HPDE6-E6E7 (cell line): Measurements from ENCODE around the gene ITCH.
"Not testable (repeated sequence)": the region's sequence is repeated elsewhere in the genome, so short reads cannot be mapped to it uniquely, and the experiment has no call there.

Experiments used
- DNase-seq: peaks from one replicate; pipeline ENCODE4 v3.0.0; 2011; ENCODE audit warnings: missing footprints; ENCODE audit errors: extremely low spot score

ITCH gene

DNA sequence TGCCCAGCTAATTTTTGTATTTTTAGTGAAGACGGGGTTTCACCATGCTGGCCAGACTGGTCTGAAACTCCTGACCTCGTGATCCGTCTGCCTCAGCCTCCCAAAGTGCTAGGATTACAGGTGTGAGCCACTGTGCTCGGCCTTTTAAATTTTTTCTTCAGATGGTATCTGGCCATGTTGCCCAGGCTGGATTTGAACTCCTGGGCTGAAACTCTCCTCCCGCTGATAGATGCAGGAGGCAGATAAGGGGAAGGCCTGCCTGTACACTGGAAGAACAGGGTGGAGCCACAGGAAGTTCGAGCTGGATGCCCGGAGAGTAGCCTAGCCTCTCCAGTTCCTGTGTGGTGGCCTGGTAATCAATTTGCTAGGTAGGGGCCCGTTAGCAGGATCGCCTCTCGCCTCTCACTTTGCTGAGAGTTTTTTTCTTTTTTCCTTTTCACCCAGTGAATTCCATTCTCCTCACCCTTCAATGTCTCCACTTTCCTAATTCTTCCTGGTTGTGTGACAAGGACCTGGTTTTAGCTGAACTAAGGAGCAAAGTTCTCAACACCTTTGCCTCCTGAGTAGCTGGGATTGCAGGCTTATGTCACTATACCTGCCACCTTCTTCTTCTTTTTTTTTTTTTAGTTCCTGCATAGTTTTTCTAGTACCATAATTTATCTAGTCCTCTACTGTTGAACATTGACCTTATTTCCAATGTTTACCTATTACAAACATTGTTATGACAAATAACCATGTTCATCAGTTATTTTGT lies 19.4 kb upstream of the ITCH start:
- no peak for DNase-seq

DNA sequence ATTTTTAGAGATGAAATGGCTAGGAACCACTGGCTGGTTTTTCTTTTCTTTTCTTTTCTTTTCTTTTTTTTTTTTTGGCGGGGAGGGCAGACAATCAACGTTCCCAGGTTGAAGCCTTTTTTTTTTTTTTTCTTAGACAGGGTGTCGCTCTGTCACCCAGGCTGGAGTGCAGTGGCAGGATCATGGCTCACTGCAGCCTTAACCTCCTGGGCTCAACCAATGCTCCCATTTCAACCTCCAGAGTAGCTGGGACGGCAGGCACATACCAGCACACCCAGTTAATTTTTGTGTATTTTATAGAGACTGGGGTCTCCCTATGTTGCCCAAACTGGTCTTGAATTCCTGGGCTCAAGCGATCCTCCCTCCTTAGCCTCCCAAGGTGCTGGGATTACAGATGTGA lies 18.8 kb upstream of the ITCH start:
- no peak for DNase-seq

DNA sequence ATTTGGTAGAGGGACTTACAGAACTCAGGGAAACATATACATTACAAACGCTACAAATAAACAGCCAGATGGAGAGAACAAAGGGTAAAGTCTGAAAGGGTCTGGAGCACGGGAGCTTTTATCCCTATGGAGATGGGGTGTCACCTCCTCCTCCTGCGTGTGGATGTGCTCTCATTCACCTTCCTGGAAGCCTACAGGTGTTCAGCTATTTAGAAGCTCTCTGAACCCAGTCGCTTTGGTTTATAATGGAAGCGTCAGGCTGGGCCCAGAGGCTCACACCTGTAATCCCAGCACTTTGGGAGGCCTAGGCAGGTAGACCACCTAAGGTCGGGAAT lies 17.7 kb upstream of the ITCH start:
- DNase-seq = no peak

DNA sequence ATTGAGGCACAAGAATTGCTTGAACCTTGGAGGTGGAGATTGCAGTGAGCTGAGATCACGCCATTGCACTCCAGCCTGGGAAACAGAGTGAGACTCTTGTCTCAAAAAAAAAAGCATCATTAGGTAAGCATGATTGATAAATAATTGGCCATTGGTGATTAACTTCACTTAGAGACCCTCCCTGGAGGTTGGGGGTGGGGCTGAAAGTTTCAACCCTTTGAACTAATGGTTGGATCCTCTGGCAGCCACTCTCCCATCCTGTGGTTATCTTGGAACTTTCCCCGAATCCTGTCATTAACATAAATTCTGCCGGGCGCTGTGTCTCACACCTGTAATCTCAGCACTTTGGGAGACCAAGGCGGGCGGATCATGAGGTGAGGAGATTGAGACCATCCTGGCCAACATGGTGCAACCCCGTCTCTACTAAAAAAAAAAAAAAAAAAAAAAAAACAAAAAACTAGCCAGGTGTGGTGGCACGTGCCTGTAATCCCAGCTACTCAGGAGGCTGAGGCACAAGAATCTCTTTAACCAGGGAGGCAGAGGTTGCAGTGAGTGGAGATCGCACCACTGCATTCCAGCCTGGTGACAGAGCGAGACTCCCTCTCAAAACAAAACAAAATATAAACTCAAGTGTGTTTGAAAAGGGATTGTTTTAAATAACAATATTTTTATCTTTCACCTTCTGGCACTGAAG lies 17.1 kb upstream of the ITCH start:
- DNase-seq = not testable (repeated sequence)

DNA sequence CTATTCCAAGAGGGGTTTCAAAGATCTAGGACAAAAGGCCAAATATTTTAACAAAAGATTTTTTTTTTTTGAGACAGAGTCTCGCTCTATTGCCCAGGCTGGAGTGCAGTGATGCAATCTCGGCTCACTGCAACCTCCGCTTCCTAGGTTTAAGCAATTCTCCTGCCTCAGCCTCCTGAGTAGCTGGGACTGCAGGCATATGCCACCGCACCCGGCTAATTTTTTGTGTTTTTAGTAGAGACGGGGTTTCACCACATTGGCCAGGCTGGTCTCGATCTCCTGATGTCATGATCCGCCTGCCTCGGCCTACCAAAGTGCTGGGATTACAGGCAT lies 16.6 kb upstream of the ITCH start:
- DNase-seq = not testable (repeated sequence)

DNA sequence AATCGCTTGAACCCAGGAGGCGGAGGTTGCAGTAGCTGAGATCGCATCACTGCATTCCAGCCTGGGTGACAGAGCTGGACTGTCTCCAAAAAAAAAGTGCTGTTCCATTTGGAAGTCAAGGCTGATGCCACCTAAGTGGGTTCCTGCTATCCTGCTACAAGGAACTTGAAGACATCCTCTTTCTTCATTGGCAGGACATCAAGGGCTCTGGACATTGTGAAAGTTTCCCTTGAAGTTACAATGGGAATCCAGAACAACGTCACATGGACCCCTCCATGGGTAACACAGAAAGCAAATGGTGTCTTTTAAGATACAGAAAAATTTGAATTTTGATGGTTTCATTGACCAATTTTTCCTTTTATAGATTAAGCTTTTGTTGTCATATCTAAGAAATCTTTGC lies 15.5 kb upstream of the ITCH start:
- no peak for DNase-seq

DNA sequence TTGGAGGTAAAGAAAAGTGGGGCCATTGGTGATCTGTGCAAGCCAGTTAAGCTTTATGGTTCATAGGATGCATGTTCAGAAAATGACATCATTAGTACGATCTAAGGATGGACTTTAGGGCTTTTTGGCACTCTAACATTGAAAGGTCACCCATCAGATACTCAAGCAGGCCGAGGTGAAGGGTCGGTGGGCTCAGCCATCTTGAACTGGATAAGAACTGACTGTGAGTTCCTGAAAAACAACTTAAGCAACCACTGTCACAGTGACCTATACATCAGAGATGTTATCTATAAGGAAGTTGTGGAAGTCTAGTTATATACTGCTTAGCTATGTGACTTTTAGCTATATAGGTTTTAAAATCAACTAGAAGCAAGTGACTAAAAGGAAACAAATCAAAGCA lies 13.0 kb upstream of the ITCH start:
- no peak for DNase-seq

DNA sequence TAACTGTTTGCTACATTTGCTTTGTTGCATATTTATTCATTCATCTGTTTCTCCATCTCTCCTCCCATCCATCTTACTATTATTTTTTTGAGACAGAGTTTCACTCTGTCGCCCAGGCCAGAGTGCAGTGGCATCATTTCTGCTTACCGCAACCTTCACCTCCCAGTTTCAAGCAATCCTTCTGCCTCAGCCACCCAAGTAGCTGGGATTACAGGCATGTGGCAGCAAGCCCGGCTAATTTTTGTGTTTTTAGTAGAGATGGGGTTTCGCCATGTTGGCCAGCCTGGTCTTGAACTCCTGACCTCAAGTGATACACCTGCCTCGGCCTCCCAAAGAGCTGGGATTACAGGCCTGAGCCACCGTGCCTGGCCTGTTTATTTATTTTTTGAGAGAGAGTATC lies 9.6 kb upstream of the ITCH start:
- not testable (repeated sequence) for DNase-seq

DNA sequence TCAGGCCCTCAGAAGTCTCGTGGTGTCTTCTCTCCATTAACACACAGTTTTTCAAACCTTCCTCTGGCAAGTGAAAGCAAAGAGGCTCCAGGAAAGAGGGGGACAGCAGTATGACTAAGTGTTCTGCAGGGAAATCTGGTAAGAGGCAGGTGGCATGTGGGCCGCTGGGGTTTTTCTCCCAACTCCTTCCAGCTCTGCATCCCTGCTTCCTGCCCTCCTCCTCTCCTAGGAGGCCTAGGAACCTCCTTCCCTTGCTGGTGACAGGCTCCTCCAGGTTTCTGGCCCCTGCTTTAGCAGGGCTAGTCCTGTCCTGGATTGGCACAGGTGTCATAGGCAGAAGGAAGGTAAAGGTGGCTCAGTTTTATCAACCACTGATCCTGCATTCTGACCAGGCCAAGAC lies 7.6 kb upstream of the ITCH start:
- DNase-seq = no peak

DNA sequence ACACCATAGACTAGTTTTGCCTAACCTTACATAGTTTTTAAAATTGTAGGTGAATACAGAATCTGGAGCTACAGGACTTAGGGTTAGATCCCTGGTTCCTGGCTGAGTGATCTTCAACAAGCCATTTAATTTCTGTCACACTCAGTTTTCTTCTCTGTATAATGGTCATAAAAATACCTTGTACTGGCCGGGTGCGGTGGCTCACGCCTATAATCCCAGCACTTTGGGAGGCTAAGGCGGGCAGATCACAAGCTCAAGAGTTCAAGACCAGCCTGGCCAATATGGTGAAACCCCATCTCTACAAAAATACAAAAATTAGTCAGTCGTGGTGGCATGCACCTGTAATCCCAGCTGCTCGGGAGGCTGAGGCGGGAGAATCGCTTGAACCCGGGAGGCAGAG lies 3.3 kb upstream of the ITCH start:
- not testable (repeated sequence) for DNase-seq

DNA sequence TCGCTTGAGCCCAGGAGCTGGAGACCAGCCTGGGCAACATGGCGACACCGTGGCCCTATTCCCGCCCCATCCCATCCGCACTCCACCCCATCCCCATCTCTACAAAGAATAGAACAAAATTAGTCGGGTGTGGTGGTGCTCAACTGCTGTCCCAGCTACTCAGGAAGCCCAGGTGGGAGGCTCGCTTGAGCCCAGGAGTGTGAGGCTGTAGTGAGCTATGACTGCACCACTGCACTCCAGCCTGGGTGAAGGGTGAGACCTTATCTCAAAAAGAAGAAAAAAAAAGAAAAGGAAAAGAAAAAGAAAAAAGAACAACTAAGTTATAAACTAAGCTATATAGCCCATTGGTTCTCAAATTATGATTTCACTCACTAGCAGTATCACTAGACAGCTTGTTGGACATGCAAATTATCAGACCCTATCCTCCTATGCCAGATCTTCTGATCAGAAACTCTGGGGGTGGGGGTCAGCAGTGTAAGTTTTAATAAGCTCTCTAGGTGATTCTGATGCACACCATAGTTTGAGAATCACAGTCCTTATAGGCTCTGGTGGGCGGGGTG lies 491 bp upstream of the ITCH start:
- no peak for DNase-seq

DNA sequence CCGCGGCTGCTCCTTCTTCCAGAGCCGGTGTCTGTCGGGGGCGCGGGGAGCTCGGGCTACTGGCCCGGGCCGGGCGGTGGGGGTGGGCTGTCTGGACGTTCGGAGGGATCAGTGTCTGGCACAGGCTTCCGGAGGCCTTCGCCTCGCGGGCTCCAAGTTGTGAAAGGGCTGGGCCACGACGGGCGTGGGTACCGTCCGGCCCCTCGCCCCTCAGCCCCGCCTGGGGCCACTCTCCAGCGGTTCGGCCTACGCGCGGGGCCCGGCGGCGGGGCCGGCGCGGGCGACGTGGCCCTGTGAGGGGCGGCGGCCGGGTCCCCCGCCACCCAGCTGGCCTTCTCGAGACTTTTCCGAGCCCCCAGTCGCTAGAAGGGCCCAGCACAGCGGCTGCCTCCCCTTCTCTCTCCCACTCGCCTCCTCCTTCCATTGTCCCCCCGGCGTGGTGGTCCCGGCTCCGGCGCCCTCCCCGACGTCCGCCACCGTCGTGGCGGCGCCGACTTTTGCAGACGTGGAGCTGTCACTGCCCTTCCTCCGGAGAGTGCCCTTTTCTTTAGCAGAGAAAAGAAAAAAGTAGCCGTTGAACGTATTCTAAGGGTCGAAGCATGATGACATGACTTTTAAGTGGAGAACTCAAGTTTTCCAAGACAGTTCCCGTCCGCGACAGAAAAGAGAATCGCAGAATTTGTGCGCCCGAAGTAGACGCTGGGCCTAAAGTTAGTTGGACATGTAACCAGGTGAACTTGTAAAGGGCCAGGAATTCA lies 571 bp downstream of the ITCH start:
- no peak for DNase-seq

DNA sequence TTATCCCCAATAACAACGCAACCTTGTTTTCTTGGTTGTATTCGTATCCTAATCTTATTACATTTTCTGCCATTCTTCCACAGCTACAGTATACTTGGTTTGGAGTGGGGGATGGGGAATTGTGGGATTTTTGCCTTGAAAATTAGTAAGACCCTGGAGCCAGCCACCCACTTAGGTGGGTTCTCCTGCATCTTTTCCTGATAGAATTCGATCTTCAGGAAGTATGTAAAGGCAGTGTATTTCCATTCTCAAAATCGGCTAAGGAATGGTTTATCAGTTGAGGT lies 1.1 kb downstream of the ITCH start:
- no peak for DNase-seq

DNA sequence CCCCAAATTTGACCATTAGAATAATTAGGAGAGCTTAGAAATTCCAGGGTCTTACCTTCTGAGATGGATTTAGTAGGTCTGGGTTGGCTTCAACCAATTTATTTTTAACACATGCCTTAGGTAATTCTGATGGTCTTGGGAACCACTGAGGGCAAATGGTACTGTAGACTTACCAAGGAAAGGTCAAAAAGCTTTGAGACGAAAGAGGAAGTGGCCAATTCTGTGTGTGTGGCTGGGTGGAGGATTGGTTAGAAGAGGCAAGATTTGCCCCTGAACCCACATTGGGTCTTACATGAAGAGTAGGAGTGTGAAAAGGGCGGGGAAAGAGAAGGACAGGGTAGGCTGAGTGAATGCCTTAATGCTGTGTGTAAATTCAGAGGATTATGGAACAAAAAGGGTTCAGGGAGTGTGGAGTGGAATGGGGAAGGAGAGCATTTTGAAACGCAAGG lies 2.7 kb downstream of the ITCH start:
- no peak for DNase-seq

DNA sequence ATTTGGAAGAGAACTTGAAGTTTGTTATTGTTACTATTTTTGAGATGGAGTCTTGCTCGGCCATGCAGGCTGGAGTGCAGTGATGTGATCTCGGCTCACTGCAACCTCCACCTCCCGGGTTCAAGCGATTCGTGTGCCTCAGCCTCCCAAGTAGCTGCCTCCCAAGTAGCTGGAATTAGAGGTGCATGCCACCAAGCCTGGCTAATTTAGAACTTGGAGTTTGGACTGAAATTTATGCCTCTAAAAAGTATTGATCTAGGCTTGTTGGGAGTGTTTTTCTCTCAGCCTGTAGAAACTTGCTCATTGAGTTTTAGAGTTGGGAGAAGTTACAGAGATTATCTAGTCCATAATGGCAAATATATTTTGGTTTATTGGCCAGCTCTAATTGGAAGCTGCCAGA lies 4.1 kb downstream of the ITCH start:
- DNase-seq = no peak

DNA sequence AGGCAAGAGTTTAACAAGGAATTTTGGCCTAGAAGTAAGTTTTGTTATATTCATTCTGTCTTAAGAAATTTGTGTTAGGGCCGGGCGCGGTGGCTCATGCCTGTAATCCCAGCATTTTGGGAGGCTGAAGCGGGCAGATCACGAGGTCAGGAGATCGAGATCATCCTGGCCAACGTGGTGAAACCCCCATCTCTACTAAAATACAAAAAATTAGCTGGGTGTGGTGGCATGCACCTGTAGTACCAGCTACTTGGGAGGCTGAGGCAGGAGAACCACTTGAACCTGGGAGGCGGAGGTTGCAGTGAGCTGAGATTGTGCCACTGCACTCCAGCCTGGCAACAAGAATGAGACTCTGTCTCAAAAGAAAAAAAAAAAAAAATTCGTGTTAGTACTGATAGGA lies 4.8 kb downstream of the ITCH start:
- not testable (repeated sequence) for DNase-seq

DNA sequence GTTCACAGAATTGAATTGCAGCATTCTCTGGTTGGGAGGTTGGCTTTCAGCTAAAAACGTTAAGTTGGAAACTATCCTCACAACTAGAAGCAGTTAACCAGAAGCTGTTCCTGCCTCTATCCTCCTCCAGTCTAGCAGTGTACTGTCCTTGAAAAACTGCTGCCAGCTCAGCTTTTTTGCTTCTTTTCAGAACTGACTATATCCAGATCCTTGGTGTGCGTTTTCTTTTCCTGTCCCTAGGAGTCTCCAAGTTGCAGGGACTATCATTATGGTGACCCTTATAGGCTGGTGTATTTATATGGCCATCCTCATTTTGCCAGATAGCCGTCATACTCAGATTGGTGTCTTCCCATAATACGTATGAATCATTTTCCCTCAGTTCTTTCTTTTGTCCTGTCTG lies 5.5 kb downstream of the ITCH start:
- no peak for DNase-seq

DNA sequence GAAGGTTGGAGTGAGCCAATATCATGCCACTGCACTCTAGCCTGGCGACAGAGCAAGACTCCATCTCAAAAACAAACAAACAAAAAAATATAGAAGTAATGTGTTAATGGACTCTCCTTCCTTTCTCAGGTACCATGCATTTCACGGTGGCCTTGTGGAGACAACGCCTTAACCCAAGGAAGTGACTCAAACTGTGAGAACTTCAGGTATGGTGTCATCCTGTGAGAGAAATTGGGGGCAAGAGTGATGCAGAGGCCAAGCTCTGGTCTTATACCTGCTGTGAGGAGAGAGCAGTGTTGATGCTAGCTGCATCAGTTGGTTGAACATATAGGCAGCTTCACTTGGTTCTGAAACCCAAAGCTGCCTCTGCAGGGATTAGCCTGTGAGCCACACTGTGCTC lies 6.2 kb downstream of the ITCH start:
- no peak for DNase-seq

DNA sequence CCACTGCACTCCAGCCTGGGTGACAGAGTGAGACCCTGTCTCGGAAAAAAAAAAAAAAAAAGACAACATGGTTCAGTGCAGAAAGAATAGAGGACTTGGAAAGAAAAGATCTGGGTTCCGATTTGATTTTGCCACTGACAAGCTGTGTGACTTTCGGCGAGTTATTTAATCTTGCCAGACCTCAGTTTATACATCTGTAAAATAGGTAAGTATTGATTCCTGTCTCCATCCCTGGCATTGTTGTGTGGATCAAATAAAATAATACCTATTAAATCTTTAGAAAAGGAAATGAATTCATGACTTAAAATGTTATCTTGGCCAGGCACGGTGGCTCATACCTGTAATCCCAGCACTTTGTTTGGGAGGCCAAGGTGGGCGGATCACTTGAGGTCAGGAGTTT lies 7.0 kb downstream of the ITCH start:
- DNase-seq = no peak

DNA sequence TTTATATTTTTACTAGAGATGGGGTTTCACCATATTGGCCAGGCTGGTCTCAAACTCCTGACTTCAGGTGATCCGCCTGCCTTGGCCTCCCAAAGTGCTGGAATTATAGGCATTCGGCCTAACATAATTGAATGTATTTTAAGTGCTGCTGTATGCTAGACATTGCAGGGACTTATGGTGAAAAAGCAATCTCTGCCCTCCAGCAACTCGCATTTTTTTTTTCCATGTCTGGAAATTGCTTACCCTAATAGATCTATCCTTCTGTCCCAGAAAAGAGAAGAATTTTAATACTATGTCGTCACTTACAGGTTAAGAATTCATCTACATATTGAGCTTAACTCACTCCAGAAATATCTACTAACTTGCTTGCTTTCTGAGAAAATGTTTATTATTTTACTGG lies 10.4 kb downstream of the ITCH start:
- DNase-seq = no peak

DNA sequence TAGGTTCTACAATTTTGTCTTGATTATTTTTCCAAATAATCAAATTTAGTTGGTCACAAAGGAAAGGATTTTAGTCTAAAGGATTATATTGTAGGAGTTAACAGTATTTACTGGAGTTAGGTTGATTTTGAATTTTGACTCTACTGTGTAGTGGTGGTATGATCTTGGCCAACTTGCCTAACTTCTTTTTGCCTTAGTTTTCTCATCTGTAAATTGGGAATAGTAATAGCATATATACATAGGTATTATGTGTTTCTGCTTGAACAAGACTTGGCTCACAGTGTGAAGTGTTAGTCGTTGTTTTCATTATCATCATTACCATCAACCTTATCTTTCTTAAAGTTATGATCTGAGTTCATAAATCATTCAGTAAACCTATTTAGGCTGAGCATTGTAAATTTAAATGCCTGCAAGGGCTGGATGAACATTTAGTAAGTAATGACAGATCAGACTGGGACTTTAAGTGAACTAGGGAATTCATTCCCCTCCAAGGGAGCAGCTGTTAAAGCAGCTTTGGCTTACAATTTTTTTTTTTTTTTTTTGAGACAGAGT lies 11.2 kb downstream of the ITCH start:
- no peak for DNase-seq

DNA sequence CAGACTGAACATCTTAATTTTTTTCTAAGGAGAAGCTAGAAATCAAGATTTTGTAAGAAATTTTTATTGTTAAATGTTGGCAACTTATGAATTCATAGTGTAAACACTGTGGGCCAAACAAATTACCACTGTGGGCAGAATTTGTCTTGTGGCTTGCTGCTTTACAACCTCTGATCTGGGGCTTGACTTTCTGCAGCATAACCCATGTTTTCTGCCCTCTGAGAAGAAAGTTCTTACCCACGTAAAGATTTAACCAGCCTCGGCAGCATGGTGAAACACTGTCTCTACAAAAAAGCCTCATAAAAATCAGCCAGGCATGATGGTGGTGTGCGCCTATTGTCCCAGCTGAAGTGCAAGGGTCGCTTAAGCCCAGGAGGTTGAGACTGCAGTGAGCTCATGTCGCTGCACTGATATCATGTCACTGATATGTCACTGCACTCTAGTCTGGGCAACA lies 12.9 kb downstream of the ITCH start:
- DNase-seq = no peak
